Activated gamma-delta T cell treated with anti-CD3 and anti-CD28 coated beads, Interleukin-2, amount 50 U/mL, for 16 hours (primary cell): Measurements from ENCODE around the gene CCDC158.
"Not testable (repeated sequence)": the region's sequence is repeated elsewhere in the genome, so short reads cannot be mapped to it uniquely, and the experiment has no call there.

Experiments
- DNase-seq: peaks from one replicate; pipeline ENCODE4 v3.0.0-alpha.2; 2020; ENCODE audit warnings: low read depth

CCDC158 gene

DNA sequence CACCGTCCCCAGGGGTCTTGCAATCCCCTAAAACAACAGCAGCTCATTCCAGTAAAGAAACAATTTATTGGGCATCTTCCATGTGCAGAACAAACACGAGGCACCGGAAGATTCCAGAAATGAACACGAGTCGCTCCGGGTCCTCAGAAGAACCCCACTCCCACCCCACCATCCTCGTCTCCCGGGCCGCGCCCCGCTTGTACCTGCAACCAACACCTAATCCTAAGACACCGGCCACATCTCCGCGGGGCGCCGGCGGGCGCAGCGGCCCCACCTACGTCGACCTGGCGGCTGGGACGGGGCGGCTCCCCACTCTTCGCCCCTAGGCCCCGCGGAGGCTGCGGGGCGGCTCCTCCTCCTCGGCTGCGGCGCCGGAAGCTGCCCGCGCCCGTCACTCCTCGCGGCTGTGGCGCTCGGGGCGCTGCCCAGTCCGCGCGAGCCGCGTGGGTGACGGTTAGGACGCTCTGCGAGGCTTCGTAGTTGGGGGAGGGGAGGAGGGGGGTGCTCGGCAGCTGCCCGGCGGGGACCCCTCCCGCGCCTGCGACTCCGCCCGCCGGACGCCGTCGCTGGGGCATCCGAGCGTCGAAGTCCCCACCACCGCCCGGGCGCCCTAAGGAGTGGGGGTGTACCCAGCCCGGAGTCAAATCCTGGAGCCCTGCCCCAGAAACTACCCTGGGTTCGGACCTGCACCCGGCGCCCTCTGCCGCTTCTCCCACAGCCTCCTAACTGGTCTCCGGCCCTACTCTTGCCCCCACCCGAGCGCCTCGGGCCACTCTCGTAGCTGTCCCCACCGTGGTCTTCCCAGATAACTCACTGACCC lies at the start of gene CCDC158:
Gene CCDC158, minus strand, starts transcription at position 380 of the 820 bp plus-strand sequence. CDS start 17,934 bp downstream, outside the sequence.
- DNase-seq: no peak

DNA sequence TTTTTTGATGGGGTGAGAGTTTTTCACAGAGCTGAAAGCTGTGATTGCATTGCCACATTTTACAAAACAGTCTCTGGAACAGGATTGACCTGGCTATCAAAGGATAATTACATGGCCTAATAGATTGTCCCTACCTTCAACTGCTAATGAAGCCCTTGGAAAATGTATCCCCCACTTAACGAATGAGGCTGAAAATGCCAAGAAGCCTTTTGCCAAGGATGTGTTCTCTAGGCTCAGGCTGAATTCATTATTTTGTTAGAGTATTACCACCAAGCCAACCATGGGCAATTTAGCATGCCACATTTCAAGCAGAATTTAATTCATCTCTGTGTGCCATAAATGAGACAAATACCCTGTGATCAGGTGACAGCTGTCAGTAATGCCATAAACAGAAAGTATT lies 49.6 kb upstream of the CCDC158 start:
- no peak for DNase-seq

DNA sequence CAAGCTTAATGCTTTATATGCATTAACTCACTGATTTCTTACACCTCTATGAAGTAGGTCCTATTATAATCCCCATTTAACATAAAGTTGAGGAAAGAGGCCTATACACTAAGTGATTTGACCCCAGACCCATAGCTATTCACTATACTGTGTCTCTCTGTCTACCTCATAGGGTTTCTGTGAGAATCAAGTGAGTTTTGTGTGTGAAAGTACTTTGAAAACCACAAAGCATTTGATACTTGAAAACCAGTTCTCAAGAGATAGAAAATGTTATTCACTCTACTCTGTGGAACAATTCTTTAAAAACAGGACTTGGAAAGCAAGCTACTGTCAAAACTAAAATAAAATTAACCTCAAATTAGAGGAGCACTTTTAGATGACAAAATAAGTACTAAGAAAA lies 49.1 kb upstream of the CCDC158 start:
- DNase-seq: no peak

DNA sequence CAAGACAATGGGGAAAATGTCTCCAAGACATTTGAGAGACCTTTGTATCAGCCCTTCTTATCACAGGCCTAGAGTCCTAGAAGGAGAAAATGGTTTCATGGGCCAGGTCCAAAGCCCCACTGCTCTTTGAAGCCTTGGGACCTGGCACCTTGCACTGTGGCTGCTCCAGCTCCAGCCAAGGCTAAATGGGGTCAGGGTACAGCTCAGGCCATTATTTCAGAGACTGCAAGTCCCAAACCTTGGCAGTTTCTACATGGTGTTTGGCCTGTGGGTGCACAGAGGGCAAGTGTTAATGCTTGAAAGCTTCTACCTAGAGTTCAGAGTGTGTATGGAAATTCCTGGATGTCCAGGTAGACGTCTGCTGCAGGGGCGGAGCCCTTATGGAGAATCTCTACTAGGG lies 42.6 kb upstream of the CCDC158 start:
- DNase-seq: no peak

DNA sequence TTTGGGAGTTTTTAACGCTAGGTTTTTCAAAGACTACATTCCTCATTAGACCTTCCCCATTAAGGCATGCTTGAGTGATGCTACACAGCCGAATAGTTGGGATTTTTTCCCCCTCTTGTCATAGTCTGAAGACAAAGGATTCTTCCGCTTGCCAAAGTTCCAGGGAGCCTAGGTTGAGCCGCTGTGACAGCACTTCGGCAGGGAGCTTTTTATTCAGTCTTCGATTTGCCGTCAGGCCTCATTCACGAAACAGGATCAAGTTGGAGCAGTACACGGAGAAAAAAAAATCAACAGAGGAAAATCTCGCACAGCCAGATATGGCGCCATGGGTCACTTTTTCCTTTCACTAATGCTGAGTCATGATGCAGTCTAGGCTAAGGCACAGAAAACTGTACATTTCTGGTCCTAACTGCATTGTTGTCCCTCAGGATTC lies 38.4 kb upstream of the CCDC158 start:
- no peak for DNase-seq

DNA sequence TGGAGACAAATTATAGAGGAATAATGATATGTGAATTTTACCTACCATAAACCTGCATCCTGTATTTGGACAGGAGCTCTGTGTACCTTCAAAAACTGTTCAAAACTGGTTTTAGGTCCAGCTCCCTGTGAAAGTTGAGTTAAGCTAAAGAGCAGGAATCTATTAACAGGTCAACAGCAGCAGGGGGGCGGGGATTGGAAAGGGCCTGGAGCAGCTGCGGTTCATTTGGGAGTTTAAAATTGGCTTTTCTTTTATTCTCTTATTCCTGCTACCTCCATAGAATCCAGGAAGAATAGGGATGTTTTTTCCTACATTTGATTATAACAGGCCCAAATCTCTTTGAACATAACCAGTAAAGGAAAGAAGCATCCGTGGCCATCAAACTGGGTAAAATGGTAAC lies 37.9 kb upstream of the CCDC158 start:
- DNase-seq: no peak

DNA sequence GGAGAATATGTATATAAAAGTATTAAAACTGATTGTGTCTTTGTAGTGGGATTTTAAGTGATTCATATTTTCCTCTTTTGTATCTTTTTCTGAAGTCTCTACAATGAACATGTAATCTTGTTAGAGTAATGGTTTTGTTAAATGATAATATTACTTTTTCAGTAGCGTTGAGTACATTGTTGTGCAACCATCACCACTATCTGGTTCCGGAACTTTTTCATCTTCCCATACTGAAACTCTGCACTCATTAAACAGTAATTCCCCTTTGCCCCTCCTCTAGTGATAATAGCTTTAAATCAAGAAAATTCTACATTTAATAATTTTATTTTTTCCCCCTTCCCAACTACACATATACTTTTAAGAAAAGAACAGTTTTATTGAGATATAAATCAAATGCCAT lies 37.4 kb upstream of the CCDC158 start:
- no peak for DNase-seq

DNA sequence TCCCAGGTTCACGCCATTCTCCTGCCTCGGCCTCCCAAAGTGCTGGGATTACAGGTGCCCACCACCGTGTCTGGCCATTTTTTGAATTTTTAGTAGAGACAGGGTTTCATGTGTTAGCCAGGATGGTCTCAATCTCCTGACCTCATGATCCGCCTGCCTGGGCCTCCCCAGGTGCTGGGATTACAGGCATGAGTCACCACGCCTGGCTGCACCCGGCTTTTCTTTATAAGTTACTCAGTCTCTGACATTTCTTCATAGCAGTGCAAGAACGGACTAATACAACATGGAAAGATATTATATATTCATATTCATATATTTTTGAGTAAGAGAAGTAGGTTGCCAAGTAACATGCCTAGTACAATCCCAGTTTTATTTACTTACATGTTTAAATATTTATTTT lies 36.9 kb upstream of the CCDC158 start:
- no peak for DNase-seq

DNA sequence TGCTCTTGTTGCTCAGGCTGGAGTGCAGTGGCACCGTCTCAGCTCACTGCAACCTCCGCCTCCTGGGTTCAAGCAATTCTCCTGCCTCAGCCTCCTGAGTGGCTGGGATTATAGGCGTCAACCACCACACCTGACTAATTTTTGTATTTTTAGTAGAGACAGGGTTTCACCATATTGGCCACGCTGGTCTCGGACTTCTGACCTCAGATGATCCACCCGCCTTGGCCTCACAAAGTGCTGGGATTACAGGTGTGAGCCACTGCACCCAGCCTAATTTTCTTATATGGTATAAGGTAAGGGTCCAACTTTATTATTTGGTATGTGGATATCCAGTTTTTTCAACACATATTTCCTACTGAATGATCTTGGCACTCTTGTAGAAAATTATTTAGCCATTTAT lies 33.1 kb upstream of the CCDC158 start:
- DNase-seq: not testable (repeated sequence)

DNA sequence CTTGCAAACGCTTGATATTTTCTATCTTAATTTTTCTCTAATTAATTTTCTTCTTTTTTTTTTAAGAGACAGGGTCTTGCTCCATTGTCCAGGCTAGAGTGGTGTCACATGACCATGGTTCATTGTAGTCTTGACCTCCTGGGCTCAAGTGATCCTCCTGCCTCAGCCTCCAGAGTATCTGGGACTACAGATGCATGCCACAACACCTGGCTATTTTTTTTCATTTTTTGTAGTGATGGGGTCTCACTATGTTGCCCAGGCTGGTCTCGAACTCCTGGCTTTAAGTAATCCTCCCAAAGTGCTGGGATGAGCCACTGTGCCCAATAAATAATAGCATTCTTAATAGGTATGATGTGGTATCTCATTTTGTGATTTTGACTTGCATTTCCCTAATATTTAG lies 32.3 kb upstream of the CCDC158 start:
- no peak for DNase-seq

DNA sequence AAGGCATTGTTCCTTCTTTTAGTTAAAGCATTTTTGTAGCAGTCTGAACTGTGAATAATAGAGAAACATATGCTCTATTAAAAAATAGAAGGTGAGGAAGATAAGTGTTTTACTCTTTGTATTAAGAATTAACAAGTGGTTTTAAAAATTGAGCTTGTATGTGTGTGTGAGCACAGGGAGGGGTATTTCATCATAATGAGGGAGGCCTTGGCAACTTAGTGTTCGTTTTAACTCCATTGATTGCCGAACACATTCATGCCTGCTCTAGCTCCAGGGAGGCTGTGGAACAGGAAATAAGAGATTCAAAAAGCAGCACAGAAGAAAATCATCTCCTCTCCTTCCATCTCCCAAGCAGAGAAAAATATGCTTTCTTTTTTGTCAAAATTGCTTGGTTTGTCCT lies 28.9 kb upstream of the CCDC158 start:
- no peak for DNase-seq

DNA sequence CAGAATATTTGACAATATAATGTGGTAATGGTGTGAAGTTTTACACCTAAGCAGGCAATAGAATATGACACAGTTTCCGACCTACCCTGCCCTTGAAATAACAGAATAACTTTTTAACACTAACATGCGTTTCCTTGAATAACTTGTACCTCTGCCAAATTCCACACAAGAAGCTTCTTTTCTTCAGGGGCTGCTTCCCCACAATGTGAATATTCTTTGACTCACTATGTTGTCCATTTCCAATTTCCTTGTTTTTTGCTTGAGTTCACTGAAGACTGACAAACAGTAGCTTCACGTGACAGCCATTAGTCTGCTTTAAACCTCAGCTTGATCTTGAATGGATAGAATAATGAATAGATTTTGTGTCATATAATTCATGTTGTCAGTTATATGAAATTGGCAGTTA lies 28.4 kb upstream of the CCDC158 start:
- DNase-seq: no peak

DNA sequence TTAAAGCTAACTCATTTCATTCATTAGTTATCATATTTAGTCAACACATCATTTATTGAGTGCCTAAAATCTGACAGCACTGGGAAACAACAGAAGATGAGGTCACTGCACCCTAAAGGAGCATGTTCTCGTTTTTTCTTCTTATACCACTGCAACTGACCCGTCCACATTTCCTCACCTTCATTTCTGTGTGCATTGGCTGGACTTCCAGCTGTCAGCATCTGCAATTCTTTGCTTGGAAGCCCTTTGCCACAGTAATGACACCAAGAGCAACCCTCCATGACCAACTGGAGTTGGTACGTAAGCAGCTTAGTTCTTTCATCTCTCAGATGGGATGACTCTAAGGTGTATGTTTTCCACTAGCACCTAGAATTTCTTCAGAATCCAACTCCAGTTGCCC lies 27.3 kb upstream of the CCDC158 start:
- DNase-seq: no peak

DNA sequence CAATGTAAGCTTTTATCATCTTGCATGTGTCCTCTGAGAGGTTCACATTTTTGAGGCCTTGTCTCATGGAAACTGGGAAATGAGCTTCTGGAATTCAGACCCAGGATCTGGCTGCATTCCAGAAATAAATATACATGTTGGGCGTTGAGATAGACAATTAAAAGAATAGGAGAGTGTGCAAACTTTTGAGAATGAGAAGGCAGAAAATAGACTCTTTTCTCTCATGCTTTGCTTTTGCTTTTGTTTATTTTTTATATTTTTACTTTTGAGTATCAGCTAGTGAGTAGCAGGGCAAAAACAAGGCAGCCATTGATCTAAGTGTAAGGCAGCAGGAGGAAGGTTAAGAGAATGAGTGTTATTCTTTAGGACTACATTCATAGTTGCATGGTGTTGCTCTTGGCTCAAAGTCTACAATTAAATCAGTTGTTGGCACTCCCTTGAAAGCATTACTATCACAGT lies 26.5 kb upstream of the CCDC158 start:
- DNase-seq: no peak

DNA sequence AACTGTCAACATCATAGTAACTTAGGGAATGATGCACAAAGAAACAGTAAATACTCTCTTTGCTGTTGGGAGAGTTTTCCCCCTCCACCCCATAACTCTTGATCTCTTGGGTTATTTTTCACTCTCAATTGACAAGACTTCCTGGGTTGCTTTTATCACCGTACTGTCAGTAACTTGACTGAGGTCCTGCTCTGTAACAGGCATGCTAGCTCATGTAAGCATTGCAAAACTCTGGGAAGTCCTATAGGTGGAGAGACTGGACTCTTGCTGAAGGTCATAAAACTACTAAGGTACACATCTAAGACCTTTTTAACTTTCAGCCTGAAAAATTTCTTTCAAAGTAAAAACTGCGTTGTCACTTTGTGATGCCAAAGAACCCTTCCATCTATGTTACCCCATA lies 25.0 kb upstream of the CCDC158 start:
- DNase-seq: no peak

DNA sequence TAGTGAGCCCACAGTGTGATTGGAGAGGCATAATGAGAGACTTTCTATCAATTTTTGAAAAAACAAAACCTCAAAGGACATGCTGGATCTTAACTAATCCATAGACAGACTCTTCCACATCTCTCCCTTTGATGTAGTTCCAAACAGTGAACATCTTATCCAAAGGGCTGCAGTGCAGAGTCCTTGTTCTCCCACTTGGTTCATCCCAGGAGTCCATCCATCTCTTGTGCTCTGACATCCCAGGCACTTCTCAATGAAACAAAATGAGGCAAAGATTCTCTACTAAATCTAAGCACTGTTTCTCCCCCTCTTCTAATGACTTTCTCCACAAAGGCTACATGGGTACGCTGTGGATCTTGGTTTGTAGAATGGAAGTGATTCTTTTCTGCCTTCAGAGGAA lies 22.4 kb upstream of the CCDC158 start:
- no peak for DNase-seq

DNA sequence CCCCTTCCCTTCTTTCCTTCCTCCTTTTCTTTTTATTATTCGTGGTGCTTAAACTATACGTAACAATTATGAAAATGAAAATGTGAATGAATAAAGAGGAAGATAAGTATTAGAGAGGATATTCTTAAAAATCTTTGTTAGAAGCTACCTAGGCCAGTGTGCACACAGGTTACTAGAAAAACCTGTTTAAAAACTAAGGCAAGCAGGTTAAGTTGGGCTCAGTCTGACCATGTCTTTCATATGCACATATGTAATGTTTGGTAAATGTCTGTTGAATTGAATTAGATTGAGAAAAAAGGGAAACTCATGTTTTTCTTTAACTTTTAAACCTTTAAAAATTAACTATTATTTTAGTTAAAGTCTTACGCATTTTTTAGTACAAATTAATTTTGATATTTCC lies 21.9 kb upstream of the CCDC158 start:
- no peak for DNase-seq

DNA sequence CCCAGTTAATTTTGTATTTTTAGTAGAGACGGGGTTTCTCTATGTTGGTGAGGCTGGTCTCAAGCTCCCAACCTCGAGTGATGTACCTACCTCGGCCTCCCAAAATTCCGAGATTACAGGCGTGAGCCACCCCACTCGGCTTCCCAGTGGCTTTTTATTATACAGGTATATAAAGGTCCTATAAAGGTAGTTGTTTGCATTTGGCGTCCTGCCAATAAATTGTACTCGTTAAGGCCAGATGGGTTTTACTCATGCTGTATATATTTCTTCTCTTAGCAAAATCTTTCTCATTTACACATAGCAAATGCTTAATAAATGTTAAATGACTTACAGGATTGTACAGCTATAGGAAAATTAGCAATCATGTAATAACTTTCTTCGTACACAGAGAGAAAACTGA lies 20.9 kb upstream of the CCDC158 start:
- no peak for DNase-seq

DNA sequence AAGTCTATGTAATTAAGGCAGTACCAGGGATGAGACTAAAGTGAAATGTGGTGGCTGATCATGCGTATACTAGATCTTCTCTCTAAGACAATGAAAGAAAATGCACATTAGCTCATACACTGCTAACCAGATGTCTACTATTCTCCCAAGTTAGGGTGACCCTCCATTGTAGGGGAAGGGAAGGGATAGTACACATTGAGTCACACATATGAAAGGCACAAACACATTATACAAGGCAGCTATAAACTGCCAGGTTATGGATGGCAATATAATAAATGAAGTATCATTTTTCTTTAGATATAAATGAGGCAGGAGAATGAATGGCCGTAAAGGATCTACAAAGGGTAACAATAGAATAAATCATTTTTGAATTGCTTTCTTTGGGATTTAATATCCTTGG lies 18.6 kb upstream of the CCDC158 start:
- no peak for DNase-seq

DNA sequence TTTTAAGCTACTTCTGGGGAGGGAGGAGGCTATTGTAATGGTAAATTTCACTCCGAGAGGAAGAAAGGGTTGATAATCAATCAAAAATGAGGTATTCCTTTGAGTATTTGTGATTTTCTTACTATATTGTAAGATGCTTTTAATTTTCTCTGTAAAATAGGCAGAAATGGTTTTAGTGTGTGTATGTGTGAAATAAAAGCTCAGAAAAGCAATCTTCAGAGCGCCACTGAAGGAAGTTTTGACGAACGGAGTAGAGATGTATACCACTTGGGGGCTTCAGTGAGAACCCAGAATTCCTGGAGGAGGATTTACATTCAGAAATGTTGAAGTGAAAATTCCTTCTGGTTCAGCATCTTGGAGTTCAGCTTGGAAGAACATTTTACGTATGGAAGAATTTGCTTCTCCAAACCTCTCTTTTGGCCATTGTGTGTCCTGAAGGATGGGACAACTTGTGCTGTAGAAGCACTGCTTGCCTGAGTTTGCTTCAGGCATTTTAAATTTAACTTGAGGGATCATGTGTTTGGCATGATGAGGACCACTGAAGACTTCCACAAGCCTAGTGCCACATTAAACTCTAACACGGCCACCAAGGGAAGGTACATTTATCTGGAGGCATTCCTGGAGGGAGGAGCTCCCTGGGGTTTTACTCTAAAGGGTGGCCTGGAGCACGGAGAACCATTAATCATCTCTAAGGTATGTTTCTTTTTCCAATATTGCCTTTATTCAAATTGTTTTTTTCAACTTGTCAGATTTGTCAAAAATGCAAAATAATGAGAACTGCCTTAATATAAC lies 14.8 kb upstream of the CCDC158 start:
- DNase-seq: no peak

DNA sequence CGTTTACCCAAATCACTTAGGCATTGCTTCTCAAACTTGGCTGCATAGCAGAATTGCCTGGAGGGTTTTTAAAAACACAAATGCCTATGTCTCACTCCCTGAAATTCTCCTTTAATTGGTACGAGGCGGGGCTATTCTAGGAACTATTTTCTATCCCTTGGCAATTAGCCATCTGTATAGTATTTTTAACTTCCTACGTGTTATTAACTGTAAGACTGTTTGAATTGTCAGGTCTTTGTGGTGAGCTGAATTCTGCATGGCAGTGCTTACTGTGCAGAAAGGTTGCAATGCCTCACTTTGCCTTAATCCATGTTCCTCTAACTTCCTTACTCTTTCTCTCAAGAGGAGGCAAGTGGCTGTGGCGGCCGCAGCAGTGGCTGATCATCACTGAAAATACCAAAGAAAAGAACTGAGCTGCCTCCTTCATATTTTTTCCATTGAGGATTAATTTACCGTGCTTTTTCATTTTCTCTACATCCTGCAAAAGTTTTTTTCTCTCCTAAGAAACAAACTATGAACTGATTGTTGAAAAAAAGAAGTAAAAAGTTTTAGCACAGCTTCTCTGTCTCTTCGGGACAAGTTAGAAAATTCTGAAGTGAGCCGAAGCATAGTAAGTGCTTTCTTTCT lies 14.1 kb upstream of the CCDC158 start, which contains the start of gene SHROOM3:
Gene SHROOM3, plus strand, starts transcription at position 329 of the 627 bp plus-strand sequence. CDS start 824 bp downstream, outside the sequence.
- no peak for DNase-seq

DNA sequence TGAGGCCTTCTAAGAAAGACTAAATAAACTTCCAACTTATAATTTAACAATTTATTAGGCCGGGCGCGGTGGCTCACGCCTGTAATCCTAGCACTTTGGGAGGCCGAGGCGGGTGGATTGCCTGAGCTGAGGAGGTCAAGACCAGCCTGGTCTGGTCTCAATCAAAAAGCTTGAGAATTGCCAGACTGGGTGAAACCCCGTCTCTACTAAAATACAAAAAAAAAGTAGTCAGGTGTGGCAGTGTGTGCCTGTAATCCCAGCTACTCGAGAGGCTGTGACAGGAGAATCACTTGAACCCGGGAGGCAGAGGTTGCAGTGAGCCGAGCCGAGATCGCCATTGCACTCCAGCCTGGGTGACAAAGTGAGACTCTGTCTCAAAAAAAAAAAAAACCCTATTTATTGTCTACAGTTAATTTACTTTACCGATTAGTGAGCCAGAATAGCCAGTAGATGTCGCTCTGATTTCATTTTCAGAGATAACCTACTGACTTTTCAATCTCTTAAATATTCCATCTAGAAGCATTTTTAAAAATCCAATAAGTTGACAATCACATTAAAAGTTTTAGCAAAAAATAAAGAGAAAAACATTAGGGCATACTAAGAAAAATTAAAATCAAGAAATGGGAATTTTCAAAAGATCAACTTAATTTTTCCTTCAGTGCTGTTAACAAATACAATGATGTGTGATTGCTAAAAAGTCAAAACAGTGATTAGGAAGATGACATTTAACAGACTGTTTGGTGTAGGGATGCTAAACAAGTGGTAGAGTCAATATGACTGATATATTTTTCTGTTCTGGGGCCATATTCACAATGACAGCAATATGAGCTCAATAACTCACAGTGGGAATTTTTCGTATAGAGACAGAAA lies 9.8 kb upstream of the CCDC158 start:
- no peak for DNase-seq
